ENCODE results near the gene ELAC1. TPM values are rescaled to one million over a fixed set of nuclear protein-coding genes. Genes with fewer than 3 reads are reported as not detected.
A peak's percentile ranks its signal among the peaks of the same experiment; 100 is the strongest.

The ELAC1 gene, protein sequence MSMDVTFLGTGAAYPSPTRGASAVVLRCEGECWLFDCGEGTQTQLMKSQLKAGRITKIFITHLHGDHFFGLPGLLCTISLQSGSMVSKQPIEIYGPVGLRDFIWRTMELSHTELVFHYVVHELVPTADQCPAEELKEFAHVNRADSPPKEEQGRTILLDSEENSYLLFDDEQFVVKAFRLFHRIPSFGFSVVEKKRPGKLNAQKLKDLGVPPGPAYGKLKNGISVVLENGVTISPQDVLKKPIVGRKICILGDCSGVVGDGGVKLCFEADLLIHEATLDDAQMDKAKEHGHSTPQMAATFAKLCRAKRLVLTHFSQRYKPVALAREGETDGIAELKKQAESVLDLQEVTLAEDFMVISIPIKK
- polyA plus RNA-seq (2011; rRNA removed) (6.0 and 6.6 TPM in 2 replicates), polyA plus RNA-seq (2017; fragmentation: RNase III; extraction: RNeasy Plus Mini Kit Qiagen cat#74134 plus additional on column Dnase treatment) (3.9 to 5.0 TPM (median 4.2 TPM) in 3 replicates), polyA minus RNA-seq (2011; rRNA and poly(A)+ RNA removed) (3.3 and 3.8 TPM in 2 replicates)
- polyA plus RNA-seq (2012; cell fraction: cytosol; rRNA removed), result 3.4 and 3.7 TPM in 2 replicates
- 1.3 and 1.6 TPM in 2 replicates for polyA plus RNA-seq (2012; cell fraction: nucleus; rRNA removed)

- Histone ChIP-seq H3K4me2 (peak within 1 kb of the TSS; percentile 86), H3K4me1 (peaks cover 21% of the 10 kb centered on the region), H3K9me3 (peaks cover 2% of the 10 kb centered on the region; the same call in 2 of the 3 replicates), H3K4me3 (peak within 1 kb of the TSS; percentile 64), H3K27ac (peak within 1 kb of the TSS; percentile 88 to 100)
- TF ChIP-seq KDM5A (IDR thresholded peaks at IDR 0.05) (0 out of 2 replicates have a peak, but pooled peaks have one; percentile 26), E2F6 (IDR thresholded peaks at IDR 0.05; ENCODE audit: borderline replicate concordance, low read depth) (peak; percentile 89), RFX5 (IDR thresholded peaks at IDR 0.05) (no peak), POLR2A (IDR thresholded peaks at IDR 0.05; ENCODE audit: low read length) (peak; percentile 77), JUN (IDR thresholded peaks at IDR 0.05) (peak; percentile 76 to 86), PHF8 (IDR thresholded peaks at IDR 0.05; ENCODE audit: borderline replicate concordance, low read depth) (peak; percentile 98), MYC (IDR thresholded peaks at IDR 0.05; ENCODE audit: borderline replicate concordance, low read length) (0 out of 2 replicates have a peak, but pooled peaks have one; percentile 33)
- TF ChIP-seq, protein P1, sequence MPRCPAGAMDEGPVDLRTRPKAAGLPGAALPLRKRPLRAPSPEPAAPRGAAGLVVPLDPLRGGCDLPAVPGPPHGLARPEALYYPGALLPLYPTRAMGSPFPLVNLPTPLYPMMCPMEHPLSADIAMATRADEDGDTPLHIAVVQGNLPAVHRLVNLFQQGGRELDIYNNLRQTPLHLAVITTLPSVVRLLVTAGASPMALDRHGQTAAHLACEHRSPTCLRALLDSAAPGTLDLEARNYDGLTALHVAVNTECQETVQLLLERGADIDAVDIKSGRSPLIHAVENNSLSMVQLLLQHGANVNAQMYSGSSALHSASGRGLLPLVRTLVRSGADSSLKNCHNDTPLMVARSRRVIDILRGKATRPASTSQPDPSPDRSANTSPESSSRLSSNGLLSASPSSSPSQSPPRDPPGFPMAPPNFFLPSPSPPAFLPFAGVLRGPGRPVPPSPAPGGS (IDR thresholded peaks at IDR 0.05), result peak; percentile 83; the same call in 1 of the 3 replicates
- TF ChIP-seq, protein P2, sequence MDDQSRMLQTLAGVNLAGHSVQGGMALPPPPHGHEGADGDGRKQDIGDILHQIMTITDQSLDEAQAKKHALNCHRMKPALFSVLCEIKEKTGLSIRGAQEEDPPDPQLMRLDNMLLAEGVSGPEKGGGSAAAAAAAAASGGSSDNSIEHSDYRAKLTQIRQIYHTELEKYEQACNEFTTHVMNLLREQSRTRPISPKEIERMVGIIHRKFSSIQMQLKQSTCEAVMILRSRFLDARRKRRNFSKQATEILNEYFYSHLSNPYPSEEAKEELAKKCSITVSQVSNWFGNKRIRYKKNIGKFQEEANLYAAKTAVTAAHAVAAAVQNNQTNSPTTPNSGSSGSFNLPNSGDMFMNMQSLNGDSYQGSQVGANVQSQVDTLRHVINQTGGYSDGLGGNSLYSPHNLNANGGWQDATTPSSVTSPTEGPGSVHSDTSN (IDR thresholded peaks at IDR 0.05), result no peak
- FAIRE-seq (no peak), ATAC-seq (peak; percentile 98 to 99), DNase-seq (ENCODE audit: low read depth in 1 of 2, low spot score in 1 of 2) (peak; percentile 50 to 82)
- ChIA-PET CTCF (interaction anchor here (1.1 to 1.6 kb wide), 3 partner anchors 12 to 148 kb away, joined by 3 to 5 read pairs (median 4); no protein-coding TSS in a partner anchor), POLR2A (interaction anchor here (0.6 to 2.1 kb wide), 10 partner anchors 11 to 230 kb away, joined by 3 to 17 read pairs (median 3); partner anchors contain the start of genes ME2, MEX3C and SMAD4)
- under 1% methylated on average over 21 of the region's 84 CpGs for WGBS (ENCODE audit: missing lambda C conversion rate)
Observed at GRCh38 chr18:50967714-50968661, at the start of gene ELAC1. Gene ELAC1 (plus strand): TSS chr18:50968040. CDS start chr18:50974405, 6,365 bp downstream.

DNA sequence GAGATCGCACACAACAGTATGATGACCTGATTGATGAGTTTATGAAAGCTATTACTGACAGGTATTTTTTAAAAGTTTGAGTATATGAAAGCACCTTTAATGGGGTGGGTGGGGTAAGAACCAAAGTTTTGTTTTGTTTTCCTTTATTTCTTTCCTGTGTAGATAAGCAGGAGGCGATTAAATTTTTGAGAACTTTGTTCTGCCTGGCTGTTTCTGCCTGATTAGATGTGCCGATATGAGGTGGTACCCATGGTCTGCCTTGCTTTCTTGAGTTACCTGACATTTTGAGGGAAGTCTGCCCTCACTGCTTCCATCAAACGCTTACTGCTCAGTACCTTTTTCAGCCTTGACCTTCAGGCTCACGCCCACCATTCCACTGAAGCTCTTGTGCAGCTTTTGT, 49.7 kb upstream of the ELAC1 start:
- no peak overlapping the region for H3K4me3 ChIP-seq
- H3K27ac ChIP-seq, result no peak overlapping the region
- TF ChIP-seq, protein P2 (IDR thresholded peaks at IDR 0.05), result no peak
- TF ChIP-seq TP53 (CRISPR knock-in tag; IDR thresholded peaks at IDR 0.05), result no peak
- no peak for TF ChIP-seq KDM1A (IDR thresholded peaks at IDR 0.05; ENCODE audit: low read depth)
- no peak for TF ChIP-seq HDAC2 (IDR thresholded peaks at IDR 0.05)
- no peak for TF ChIP-seq MYC (IDR thresholded peaks at IDR 0.05; ENCODE audit: borderline replicate concordance, low read length)
- no peak for TF ChIP-seq FOXS1 (CRISPR knock-in tag; IDR thresholded peaks at IDR 0.05)
- TF ChIP-seq, protein P1 (IDR thresholded peaks at IDR 0.05), result no peak
- no peak for TF ChIP-seq POLR2AphosphoS2 (conservative IDR thresholded peaks at IDR 0.05; ENCODE audit: low read length)
- TF ChIP-seq BHLHE40 (IDR thresholded peaks at IDR 0.05; ENCODE audit: low read depth, low read length), result no peak
- H3K4me2 ChIP-seq, result no peak overlapping the region
- ATAC-seq (no peak), FAIRE-seq (no peak), DNase-seq (ENCODE audit: low read depth in 1 of 2, low spot score in 1 of 2) (no peak)
- peaks cover 12% of the 10 kb centered on the region; the same call in 2 of the 3 replicates for H3K4me1 ChIP-seq
- 96% methylated on average over 5 of the region's 5 CpGs for WGBS (ENCODE audit: missing lambda C conversion rate)
- ChIA-PET POLR2A (no interaction called here), CTCF (no interaction called here)
- H3K9me3 ChIP-seq, result no peaks in the 10 kb centered on the region

Measured in A549 (cell line).